ENCODE data around the gene WRAP73. TPM values are rescaled to one million over a fixed set of nuclear protein-coding genes. Genes with fewer than 3 reads are reported as not detected.
A peak's percentile ranks its signal among the peaks of the same experiment; 100 is the strongest.
"Not testable (repeated sequence)": the region's sequence is repeated elsewhere in the genome, so short reads cannot be mapped to it uniquely, and the experiment has no call there.

The WRAP73 gene
- total and polyA plus RNA-seq, 2 experiments from 2014 or later: 16.9 to 20.2 TPM

GRCh38 chr1:3623441-3624199, 26.3 kb downstream of the WRAP73 start:
- TF ChIP-seq EZH2phosphoT487 (IDR thresholded peaks at IDR 0.05; ENCODE audit: insufficient read depth, low read depth) (no peak), EZH2 (IDR thresholded peaks at IDR 0.05; ENCODE audit: insufficient read depth, poor library complexity, severe bottlenecking) (no peak)
- DNase-seq: peak; percentile 41
- H3K27ac ChIP-seq: peak overlapping the region; percentile 65

GRCh38 chr1:3622102-3622501, 27.8 kb downstream of the WRAP73 start:
- H2AFZ ChIP-seq; H3K9me2 ChIP-seq (ENCODE audit: insufficient read depth); H3K27me3 ChIP-seq (replicated peaks; ENCODE audit: insufficient read depth); H3K9ac ChIP-seq; H3K27ac ChIP-seq; H4K20me1 ChIP-seq (ENCODE audit: insufficient read depth); DNase-seq; H3K9me3 ChIP-seq (ENCODE audit: low read depth); H3K4me2 ChIP-seq (ENCODE audit: unreplicated experiment); H3K4me3 ChIP-seq; H3K36me3 ChIP-seq (ENCODE audit: low read depth); H3F3A ChIP-seq (ENCODE audit: insufficient read depth): not testable (repeated sequence)
- Histone ChIP-seq H3K4me1 (ENCODE audit: insufficient read depth) (peaks cover 14% of the 10 kb centered on the region; the same call in 1 of the 2 replicates), H3K79me2 (ENCODE audit: insufficient read depth) (peaks cover 25% of the 10 kb centered on the region)
- WGBS, 2 experiments (ENCODE audit: low coverage in 1 of 2, low lambda C conversion rate in 2 of 2, missing lambda C conversion rate in 2 of 2): 65 to 66% methylated on average over 9 of the region's 9 CpGs
- in situ Hi-C loops (cut with MboI): loop anchor here (10.0 kb wide), 1 partner anchor 137 kb away; no protein-coding TSS in a partner anchor

More at GRCh38 chr1:3623441-3624199, 26.3 kb downstream of the WRAP73 start:
- Histone ChIP-seq H3F3A (ENCODE audit: insufficient read depth) (no peaks in the 10 kb centered on the region), H3K27me3 (replicated peaks; ENCODE audit: insufficient read depth) (no peaks in the 10 kb centered on the region), H2AFZ (peak overlapping the region; percentile 98), H3K4me3 (peak overlapping the region; percentile 97), H3K79me2 (ENCODE audit: insufficient read depth) (peaks cover 25% of the 10 kb centered on the region), H3K36me3 (ENCODE audit: low read depth) (0 out of 2 replicates have a peak, but pooled peaks cover 4% of the 10 kb centered on the region), H3K4me2 (ENCODE audit: unreplicated experiment) (peak overlapping the region; percentile 81), H3K9me3 (ENCODE audit: low read depth) (no peaks in the 10 kb centered on the region), H3K9me2 (ENCODE audit: insufficient read depth) (no peaks in the 10 kb centered on the region), H3K4me1 (ENCODE audit: insufficient read depth) (peaks cover 14% of the 10 kb centered on the region; the same call in 1 of the 2 replicates), H3K9ac (peak overlapping the region; percentile 86), H4K20me1 (ENCODE audit: insufficient read depth) (no peaks in the 10 kb centered on the region)
- in situ Hi-C loops (cut with MboI): loop anchor here (10.0 kb wide), 1 partner anchor 139 kb away; no protein-coding TSS in a partner anchor
- 17 to 19% methylated on average over 23 of the region's 23 CpGs for WGBS, 2 experiments (ENCODE audit: low coverage in 1 of 2, low lambda C conversion rate in 2 of 2, missing lambda C conversion rate in 2 of 2)

- WGBS, 2 experiments (ENCODE audit: low coverage in 1 of 2, low lambda C conversion rate in 2 of 2, missing lambda C conversion rate in 2 of 2): 19 to 29% methylated on average over 15 of the region's 15 CpGs
- in situ Hi-C loops (cut with MboI): loop anchor here (10.0 kb wide), 1 partner anchor 136 kb away; no protein-coding TSS in a partner anchor
These were observed 28.7 kb downstream of the WRAP73 start for GRCh38 chr1:3621151-3621671.

GRCh38 chr1:3620708-3621107, 29.2 kb downstream of the WRAP73 start:
- H2AFZ ChIP-seq: no peak overlapping the region
- no peak overlapping the region for H3K27ac ChIP-seq
- no peak overlapping the region for H3K9ac ChIP-seq
- H3K4me1 ChIP-seq (ENCODE audit: insufficient read depth): peaks cover 9% of the 10 kb centered on the region; the same call in 1 of the 2 replicates
- no peaks in the 10 kb centered on the region for H3F3A ChIP-seq (ENCODE audit: insufficient read depth)
- H3K9me3 ChIP-seq (ENCODE audit: low read depth): no peaks in the 10 kb centered on the region
- no peak overlapping the region for H3K4me3 ChIP-seq
- H3K27me3 ChIP-seq (replicated peaks; ENCODE audit: insufficient read depth): no peaks in the 10 kb centered on the region
- no peak overlapping the region for H3K4me2 ChIP-seq (ENCODE audit: unreplicated experiment)
- H3K79me2 ChIP-seq (ENCODE audit: insufficient read depth): peaks cover 20% of the 10 kb centered on the region
- no peaks in the 10 kb centered on the region for H4K20me1 ChIP-seq (ENCODE audit: insufficient read depth)
- in situ Hi-C loops (cut with MboI): loop anchor here (10.0 kb wide), 1 partner anchor 136 kb away; no protein-coding TSS in a partner anchor
- no peaks in the 10 kb centered on the region for H3K9me2 ChIP-seq (ENCODE audit: insufficient read depth)
- TF ChIP-seq EZH2 (IDR thresholded peaks at IDR 0.05; ENCODE audit: insufficient read depth, poor library complexity, severe bottlenecking) (no peak), EZH2phosphoT487 (IDR thresholded peaks at IDR 0.05; ENCODE audit: insufficient read depth, low read depth) (no peak)
- 77 to 79% methylated on average over 12 of the region's 12 CpGs for WGBS, 2 experiments (ENCODE audit: low coverage in 1 of 2, low lambda C conversion rate in 2 of 2, missing lambda C conversion rate in 2 of 2)
- DNase-seq: no peak
- no peaks in the 10 kb centered on the region for H3K36me3 ChIP-seq (ENCODE audit: low read depth)

More at GRCh38 chr1:3621151-3621671, 28.7 kb downstream of the WRAP73 start:
- DNase-seq: peak; percentile 42
- not testable (repeated sequence) for H3K27ac ChIP-seq; H2AFZ ChIP-seq; H3K9ac ChIP-seq; H3K36me3 ChIP-seq (ENCODE audit: low read depth); H3K9me3 ChIP-seq (ENCODE audit: low read depth); H3K4me3 ChIP-seq; H3K27me3 ChIP-seq (replicated peaks; ENCODE audit: insufficient read depth); H3K4me2 ChIP-seq (ENCODE audit: unreplicated experiment); H3F3A ChIP-seq (ENCODE audit: insufficient read depth); H4K20me1 ChIP-seq (ENCODE audit: insufficient read depth); H3K9me2 ChIP-seq (ENCODE audit: insufficient read depth)
- Histone ChIP-seq H3K79me2 (ENCODE audit: insufficient read depth) (peaks cover 25% of the 10 kb centered on the region), H3K4me1 (ENCODE audit: insufficient read depth) (peaks cover 14% of the 10 kb centered on the region; the same call in 1 of the 2 replicates)

All from GM23248 (cell line).